NCI-H345 treated with DMSO at 0.1 percent for 48 hours (cell line): ENCODE results near the gene TNFRSF11A.

Experiments
- DNase-seq: peaks from one replicate; lab custom pipeline; 2025; ENCODE audit not compliant: unreplicated experiment; lab: John Stamatoyannopoulos, UW

The TNFRSF11A gene

GRCh38 chr18:62324917-62325805 is at the start of gene TNFRSF11A:
Gene TNFRSF11A (plus strand): TSS chr18:62325310. CDS start chr18:62325353, 43 bp downstream.
- DNase-seq: peak; percentile 21

DNA sequence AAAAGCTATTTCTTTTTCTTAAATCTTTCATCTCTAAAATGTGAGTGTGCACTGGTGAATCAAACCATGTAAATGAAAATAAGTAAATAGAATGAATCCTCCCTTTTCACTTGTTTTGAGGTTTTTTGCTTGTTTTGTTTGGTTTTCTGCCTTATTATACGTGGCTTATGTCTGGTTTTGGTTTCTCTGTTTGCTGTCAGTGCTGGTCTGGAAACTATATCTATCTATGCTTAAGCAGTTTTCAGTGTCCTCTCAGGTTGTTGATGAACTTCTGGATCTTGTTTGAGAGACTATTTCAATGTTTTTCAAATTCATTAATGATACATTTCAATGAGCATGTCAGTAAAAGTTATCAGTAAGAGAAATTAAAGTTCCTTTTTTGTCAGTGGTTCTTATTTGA is 48.1 kb upstream of the TNFRSF11A start:
- no peak for DNase-seq

GRCh38 chr18:62279561-62279960 is 45.5 kb upstream of the TNFRSF11A start:
- DNase-seq: peak; percentile 91

GRCh38 chr18:62280058-62280457 is 45.1 kb upstream of the TNFRSF11A start:
- DNase-seq: no peak

GRCh38 chr18:62280786-62281185 is 44.3 kb upstream of the TNFRSF11A start:
- DNase-seq: no peak

DNA sequence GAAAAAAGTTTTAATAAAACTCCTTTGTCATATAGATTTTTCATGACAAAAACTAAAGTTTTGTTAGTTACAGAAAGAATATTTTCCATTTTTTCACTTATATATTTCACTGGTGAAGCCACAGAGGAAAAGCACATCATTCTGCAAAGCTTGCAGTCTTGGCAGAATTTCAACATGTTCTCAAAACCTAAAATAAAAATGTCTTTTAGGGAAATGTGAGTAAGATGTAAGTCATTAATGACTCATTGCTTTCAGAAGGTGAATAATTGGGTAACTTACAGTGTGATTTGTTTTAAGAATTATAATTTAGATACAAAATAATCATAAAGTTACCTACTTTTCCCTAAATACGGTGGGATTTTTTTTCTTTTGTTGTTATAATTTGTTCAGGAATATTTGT is 43.4 kb upstream of the TNFRSF11A start:
- DNase-seq: no peak

GRCh38 chr18:62282188-62282629 is 42.9 kb upstream of the TNFRSF11A start:
- DNase-seq: no peak

DNA sequence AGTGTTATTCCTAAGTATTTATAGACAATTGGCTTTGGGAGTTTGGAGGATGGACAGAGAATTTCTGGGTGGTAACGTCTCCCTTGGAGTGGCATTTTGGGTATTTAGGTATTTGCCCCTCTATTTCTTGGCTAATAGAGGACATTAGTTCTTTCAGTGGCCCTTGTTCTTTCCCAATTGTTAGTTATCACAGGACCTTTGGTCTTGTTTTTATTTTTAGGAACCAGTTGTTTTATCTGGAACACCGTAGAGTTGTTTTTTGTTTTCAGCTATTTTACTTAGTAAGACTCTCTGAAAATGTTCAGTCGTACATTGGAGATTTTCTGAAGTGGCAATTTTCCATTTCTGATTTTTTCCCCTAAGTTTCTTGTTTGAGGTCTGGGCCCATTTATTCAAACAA is 40.5 kb upstream of the TNFRSF11A start:
- no peak for DNase-seq

GRCh38 chr18:62285281-62285680 is 39.8 kb upstream of the TNFRSF11A start:
- no peak for DNase-seq

DNA sequence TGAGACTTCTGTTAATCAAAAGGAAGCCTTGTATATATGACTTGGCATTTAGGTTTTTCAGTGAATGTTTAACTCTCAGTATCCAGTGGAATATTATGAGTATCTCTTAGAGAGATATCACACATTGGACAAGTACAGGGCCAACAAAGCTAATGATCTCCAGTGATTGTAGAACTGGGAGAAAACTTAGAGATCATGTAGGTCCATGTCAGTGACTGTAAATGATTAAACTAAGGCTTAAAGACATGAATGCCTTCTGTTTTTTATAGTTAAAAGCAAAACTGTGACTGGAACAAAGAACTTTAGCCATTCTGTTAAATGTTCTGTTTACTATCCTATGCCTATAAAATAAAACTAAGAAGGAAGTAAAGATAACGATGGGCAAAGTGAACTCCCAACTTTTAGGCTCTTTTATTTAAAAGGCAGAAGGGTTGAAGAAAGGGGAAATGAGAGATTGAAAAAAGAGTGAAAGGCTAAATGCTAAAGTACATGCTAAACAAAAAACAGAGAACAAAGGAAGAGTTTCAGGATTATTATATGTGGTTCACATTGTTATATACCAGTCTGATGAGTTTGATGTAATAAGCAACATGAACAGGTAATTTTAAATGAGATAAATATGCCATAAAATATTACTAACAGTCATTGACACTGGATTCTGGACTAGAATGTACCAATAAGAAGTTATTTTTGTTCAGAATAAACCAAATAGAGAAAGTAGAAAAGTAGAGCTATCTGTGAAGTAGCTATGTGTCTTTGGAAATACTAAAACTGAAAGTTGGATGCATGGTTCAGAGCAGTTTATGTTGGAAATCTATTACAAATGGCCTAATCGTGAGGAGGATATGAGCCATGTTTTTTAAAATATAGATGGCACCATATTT is 37.1 kb upstream of the TNFRSF11A start:
- no peak for DNase-seq

DNA sequence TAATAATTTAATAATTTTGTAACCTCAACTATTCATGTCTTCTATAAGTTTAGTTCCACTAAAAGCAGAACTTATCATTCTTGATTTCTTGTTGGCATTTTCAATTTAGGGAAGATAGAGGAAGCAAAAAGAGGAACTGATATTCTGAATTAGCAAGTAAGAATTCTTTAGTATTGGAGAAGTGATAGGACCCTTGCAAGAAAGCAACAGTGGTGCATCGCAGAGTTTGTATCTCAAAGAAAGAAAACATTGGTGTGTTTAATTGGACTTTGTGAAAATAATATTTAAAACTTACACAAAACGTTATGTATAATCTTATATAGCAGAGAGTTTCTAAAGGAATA is 36.5 kb upstream of the TNFRSF11A start:
- no peak for DNase-seq

- DNase-seq: no peak
Observed at GRCh38 chr18:62289047-62289446, 36.1 kb upstream of the TNFRSF11A start.

DNA sequence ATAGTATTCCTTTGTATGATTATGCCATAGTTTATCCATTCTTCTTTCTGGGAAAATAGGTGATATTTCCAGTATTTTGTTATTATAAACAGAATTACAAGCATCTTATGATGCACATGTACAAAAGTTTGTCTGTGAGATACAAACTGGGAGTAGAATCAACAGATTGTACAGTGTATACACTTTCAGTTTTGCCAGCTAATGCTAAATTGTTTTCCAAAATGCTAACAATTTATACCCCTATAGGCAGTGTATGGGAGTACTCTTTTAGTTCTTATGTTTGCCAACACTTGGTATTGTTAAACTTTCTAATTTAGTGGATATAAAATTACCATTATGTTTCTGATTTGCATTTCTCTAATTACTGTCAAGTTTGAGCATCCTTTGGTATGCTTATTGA is 31.0 kb upstream of the TNFRSF11A start:
- no peak for DNase-seq

DNA sequence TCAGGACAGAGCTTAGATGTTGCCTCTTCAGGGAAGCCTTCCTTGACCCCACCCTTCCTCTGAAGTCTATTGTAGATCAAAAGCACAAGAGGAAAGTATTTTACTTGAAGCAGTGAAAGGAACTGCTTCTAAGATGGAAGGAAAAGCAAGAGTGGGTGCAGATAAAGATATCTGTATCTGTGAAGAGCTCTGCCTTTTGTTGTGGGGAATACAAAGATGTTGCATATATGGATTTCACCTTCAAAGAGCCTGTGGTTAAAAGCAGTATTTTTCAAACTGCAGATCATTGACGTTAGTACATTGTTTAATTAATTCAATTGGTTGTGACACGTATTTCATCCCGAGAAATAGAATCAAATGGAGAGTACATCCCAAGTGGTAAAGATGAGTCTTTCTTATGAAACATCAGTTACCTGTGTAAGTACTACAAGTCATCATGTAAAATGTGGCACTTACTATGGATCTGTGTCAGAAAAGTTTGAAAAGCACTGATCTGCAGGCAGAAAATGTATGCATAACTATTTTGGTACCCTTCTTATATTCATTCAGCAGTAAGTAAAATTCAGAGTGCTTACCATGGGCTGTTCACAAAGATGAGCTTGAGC is 24.6 kb upstream of the TNFRSF11A start:
- no peak for DNase-seq

DNA sequence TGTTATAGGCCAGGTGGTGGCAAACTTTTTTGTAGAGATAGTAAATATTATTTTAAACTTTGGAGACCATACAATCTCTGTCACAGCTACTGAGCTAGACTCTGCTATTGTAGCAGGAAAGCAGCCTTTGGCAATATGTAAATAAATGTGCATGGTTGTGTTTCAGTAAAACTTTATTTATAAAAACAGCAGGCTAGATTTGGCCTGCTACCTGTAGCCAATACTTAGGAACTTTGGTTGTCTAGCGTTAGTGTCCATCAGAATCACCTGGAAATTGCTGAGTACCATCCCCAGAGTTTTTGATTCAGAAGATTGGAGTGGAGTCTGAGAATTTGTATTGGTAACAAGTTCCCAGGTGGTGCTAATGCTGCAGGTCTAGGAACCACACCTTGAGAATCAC is 23.8 kb upstream of the TNFRSF11A start:
- no peak for DNase-seq

GRCh38 chr18:62312851-62313250 is 12.3 kb upstream of the TNFRSF11A start:
- no peak for DNase-seq

GRCh38 chr18:62318228-62319180 is 6.6 kb upstream of the TNFRSF11A start:
- DNase-seq: no peak

- no peak for DNase-seq
Observed at GRCh38 chr18:62321201-62321600, 3.9 kb upstream of the TNFRSF11A start.

GRCh38 chr18:62323483-62324180 is 1.5 kb upstream of the TNFRSF11A start:
- DNase-seq: no peak
